BJ (cell line): ENCODE measurements around the gene MID1. TPM values are rescaled to one million over a fixed set of nuclear protein-coding genes. Genes with fewer than 3 reads are reported as not detected.

Experiments used
- CTCF ChIA-PET: fragments of 350-600 bp; formaldehyde crosslinking; extraction: SDS; loops from one replicate; lab custom pipeline; 2021; ENCODE audit warnings: antibody characterized with exemption, inconsistent platforms; lab: Yijun Ruan, JAX
- POLR2A ChIA-PET: fragments of 300-600 bp; sonication (Branson Sonifier 250); formaldehyde crosslinking; extraction: SDS; loops from one replicate; lab custom pipeline; 2021; ENCODE audit warnings: antibody characterized with exemption; lab: Charles Lee
- DNase-seq: peaks from one replicate; pipeline ENCODE4 v3.0.0-alpha.2; 2011; ENCODE audit warnings: low read depth
- H3K27me3 ChIP-seq: 2 replicates; pipeline ENCODE4 v1.6.0; 2011; ENCODE audit warnings: low read length; ENCODE audit not compliant: control insufficient read depth, insufficient read depth
- H3K36me3 ChIP-seq: 2 replicates; pipeline ENCODE4 v1.5.1; 2011; ENCODE audit warnings: low read length; ENCODE audit not compliant: control insufficient read depth, insufficient read depth
- H3K4me3 ChIP-seq: 2 replicates; pipeline ENCODE4 v1.5.1; 2011; ENCODE audit warnings: low read depth, mild to moderate bottlenecking, control low read depth, low read length
- polyA plus RNA-seq: library from polyadenylated mRNA; depleted of rRNA; stranded (reverse); fragments of >200 nt; gene quantifications from 2 replicates; pipeline ENCODE4 v1.2.3, GENCODE V29; 2011
- TF ChIP-seq, protein P1 (sequence below): IDR thresholded peaks from 2 replicates; pipeline ENCODE4 v1.5.1; 2011; ENCODE audit warnings: low read depth, mild to moderate bottlenecking, control low read depth, inconsistent platforms, low read length, moderate library complexity; ENCODE audit not compliant: insufficient read depth

The MID1 gene
- polyA plus RNA-seq, 1 experiment: 42.6 TPM

DNA sequence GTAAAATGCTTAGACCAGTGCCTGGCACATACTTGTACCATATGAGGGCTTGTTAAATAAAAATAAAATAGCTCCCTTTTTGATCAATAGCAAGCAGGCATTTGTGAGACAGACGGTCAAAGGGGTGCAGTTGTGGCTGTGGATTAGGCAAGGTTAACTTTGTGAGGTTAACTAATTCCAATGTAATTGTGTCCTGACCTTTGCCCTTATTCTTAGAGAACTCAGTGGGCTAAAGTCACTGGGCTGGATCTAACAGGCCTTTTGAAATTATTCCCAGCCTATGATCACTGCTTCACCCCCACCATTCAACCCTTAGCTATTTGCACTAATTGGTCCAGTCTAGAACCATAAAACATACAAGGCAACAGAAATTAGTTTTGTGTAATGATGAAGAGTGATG is 166.4 kb downstream of the MID1 start:
- ChIA-PET POLR2A (no interaction called here), CTCF (interaction anchor here (0.8 kb wide), 1 partner anchor 33 kb away, joined by 3 read pairs; no protein-coding TSS in a partner anchor)
- Histone ChIP-seq H3K4me3 (no peak overlapping the region), H3K36me3 (no peaks in the 10 kb centered on the region), H3K27me3 (no peaks in the 10 kb centered on the region)
- TF ChIP-seq, protein P1, sequence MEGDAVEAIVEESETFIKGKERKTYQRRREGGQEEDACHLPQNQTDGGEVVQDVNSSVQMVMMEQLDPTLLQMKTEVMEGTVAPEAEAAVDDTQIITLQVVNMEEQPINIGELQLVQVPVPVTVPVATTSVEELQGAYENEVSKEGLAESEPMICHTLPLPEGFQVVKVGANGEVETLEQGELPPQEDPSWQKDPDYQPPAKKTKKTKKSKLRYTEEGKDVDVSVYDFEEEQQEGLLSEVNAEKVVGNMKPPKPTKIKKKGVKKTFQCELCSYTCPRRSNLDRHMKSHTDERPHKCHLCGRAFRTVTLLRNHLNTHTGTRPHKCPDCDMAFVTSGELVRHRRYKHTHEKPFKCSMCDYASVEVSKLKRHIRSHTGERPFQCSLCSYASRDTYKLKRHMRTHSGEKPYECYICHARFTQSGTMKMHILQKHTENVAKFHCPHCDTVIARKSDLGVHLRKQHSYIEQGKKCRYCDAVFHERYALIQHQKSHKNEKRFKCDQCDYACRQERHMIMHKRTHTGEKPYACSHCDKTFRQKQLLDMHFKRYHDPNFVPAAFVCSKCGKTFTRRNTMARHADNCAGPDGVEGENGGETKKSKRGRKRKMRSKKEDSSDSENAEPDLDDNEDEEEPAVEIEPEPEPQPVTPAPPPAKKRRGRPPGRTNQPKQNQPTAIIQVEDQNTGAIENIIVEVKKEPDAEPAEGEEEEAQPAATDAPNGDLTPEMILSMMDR: no peak
- DNase-seq: no peak

DNA sequence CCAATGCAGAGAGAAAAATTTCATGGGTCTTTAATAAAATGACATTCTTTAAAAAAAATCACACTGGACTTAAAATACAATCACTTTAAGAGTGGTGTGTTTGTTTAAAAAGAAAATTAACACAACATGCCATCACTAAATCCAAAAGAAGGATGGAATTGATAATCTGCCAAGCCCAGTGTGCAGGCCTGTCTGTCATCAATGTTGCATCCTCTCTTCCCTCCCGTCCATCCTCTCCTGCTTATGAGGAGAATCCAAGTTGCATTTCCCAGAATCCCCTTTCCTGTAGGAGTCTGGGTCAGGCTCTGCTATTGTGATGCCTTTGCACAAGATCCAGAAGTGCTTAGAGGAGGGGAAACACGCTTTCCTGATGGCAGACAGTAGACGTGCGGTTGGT is 169.4 kb downstream of the MID1 start:
- Histone ChIP-seq H3K27me3 (no peaks in the 10 kb centered on the region), H3K36me3 (no peaks in the 10 kb centered on the region), H3K4me3 (no peak overlapping the region)
- CTCF ChIA-PET: no interaction called here
- DNase-seq: no peak
- TF ChIP-seq, protein P1: no peak
- POLR2A ChIA-PET: no interaction called here

DNA sequence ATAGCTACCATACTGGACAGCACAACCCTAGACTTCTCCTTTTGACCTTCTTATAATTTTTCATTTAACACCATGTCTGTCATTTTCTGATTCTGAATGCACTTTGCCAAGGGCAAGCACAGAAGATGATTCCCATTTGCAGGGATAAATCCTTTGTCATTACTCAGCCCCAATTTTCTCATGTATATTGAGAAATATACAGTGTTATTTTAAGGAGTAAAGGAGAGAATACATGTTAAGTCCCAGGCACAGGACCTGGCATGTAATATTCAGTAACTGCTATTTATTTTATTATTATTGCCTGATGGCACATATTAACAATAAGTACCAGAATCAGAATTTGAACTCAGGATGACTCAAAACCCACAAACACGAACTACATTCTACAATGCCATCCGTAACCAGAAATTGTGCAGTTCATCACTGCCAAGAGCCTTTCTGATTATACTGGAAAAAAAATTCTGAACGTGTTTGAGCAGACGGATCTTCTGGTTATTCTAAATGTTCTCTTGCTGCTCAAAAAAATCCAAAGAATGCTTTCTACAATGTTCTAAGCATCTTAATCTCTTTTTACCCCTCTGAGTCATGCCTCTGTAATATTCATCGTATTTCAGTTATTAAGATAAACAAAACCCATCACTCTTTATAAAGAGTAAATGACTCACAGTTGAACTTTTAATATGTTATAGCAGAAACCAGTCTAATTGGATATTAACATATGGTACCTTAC is 170.0 kb downstream of the MID1 start:
- CTCF ChIA-PET: no interaction called here
- peak; percentile 77 for DNase-seq
- TF ChIP-seq, protein P1: no peak
- Histone ChIP-seq H3K36me3 (no peaks in the 10 kb centered on the region), H3K4me3 (no peak overlapping the region), H3K27me3 (no peaks in the 10 kb centered on the region)
- POLR2A ChIA-PET: no interaction called here

DNA sequence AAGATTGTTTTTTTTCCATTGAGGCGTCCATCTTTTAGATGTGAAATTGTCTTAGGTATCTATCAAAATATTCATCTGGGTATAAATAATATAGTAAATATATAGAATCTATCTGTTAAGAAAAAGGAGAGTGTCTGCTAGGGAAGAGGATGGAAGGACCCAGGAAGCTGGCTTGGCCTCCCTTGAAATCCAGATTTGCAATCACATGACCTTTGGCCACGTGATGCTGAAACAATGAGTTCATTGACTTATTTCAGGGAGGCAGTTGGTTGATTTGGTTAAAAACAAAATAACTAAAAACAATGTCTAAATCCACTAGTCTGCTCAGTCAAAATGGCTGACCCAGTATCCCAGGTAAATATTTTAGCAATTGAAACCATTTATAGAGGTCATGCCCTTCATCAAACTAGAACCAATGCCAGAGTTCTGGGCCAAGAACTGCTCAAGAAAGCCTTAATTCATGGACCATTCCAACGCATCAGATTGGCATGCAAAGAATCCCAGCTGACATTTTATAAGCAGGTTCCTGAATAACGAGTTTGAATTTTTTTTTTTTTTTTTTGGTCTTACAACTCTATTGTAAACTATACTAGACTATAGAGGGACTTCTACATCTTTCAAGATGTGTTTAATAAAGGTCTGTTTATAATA is 172.7 kb downstream of the MID1 start:
- H3K27me3 ChIP-seq: no peaks in the 10 kb centered on the region
- DNase-seq: no peak
- H3K4me3 ChIP-seq: no peak overlapping the region
- TF ChIP-seq, protein P1: no peak
- H3K36me3 ChIP-seq: no peaks in the 10 kb centered on the region
- CTCF ChIA-PET: no interaction called here
- POLR2A ChIA-PET: no interaction called here

DNA sequence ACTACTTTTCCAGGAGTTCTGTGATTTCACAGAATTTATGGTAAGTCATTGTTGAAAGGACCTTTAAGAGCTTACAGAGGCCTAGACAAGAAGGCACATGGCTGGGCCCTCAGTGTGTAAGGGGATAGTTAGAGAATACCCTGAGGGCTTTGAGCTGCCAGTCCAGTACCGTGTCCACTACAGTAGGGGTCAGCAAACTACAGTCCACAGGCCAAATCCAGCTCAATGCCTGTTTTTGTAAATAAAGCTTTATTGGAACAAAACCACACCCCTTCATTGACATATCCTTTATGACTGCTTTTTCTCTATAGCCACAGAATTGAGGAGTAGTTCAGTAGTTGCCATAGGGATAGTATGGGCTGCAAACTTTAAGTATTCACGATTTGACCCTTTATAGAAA is 176.2 kb downstream of the MID1 start:
- H3K27me3 ChIP-seq: no peaks in the 10 kb centered on the region
- no peak overlapping the region for H3K4me3 ChIP-seq
- no peaks in the 10 kb centered on the region for H3K36me3 ChIP-seq
- DNase-seq: no peak
- POLR2A ChIA-PET: no interaction called here
- TF ChIP-seq, protein P1: no peak
- CTCF ChIA-PET: interaction anchor here (1.1 kb wide), 1 partner anchor 254 kb away, joined by 3 read pairs; no protein-coding TSS in a partner anchor
